K562 (cell line): ENCODE data around the gene UBE2H. TPM values are rescaled to one million over a fixed set of nuclear protein-coding genes. Genes with fewer than 3 reads are reported as not detected.

ENCODE experiments used
- CEBPZ ChIP-seq: fragments of 150-350 bp; IDR thresholded peaks from 2 replicates; pipeline ENCODE4 v1.6.1; 2014; ENCODE audit warnings: low read depth, mild to moderate bottlenecking, low read length, borderline replicate concordance
- EP400 ChIP-seq: fragments of 450-650 bp; IDR thresholded peaks from 2 replicates; pipeline ENCODE4 v1.6.1; 2017; ENCODE audit warnings: antibody characterized with exemption, mild to moderate bottlenecking, moderate library complexity
- ETV6 ChIP-seq, 3 experiments: fragments of 150-350 bp in 1 of 3; sonication (generic) in 1 of 3; formaldehyde crosslinking in 1 of 3; IDR thresholded peaks; 2 replicates each; pipeline versions ENCODE4 v1.6.1 to v1.8.0; 2014 to 2022; ENCODE audit warnings: borderline replicate concordance in 2 of 3, low read depth in 2 of 3, antibody characterized with exemption in 1 of 3, low read length in 1 of 3, mild to moderate bottlenecking in 1 of 3, missing genetic modification reagents in 1 of 3
- FOXM1 ChIP-seq, 2 experiments: fragments of 450-650 bp in 1 of 2; sonication (generic) in 1 of 2; formaldehyde crosslinking in 1 of 2; IDR thresholded peaks; 2 replicates each; pipeline versions ENCODE4 v1.6.1 to v1.9.0; 2017 to 2022; ENCODE audit warnings: low read depth in 2 of 2, mild to moderate bottlenecking in 2 of 2, missing genetic modification reagents in 1 of 2, moderate library complexity in 1 of 2
- MAFF ChIP-seq: IDR thresholded peaks from 2 replicates; pipeline ENCODE4 v1.6.1; 2012; ENCODE audit warnings: low read length, improper control_type of control experiment
- MYC ChIP-seq, 2 experiments: fragments of 250-450 bp in 1 of 2; sonication (Bioruptor Pico) in 1 of 2; IDR thresholded peaks; 2 replicates each; pipeline versions ENCODE4 v1.5.1 to v1.6.1; 2012 to 2021; ENCODE audit warnings: low read depth in 2 of 2, borderline replicate concordance in 1 of 2, improper control_type of control experiment in 1 of 2, low read length in 1 of 2, mild to moderate bottlenecking in 1 of 2, moderate library complexity in 1 of 2
- NEUROD1 ChIP-seq: fragments of 150-350 bp; IDR thresholded peaks from 2 replicates; pipeline ENCODE4 v1.6.1; 2014; ENCODE audit warnings: borderline replicate concordance, low read length, low read depth; ENCODE audit not compliant: partially characterized antibody
- PHTF2 ChIP-seq: fragments of 250-450 bp; sonication (Bioruptor Pico); IDR thresholded peaks from 2 replicates; pipeline ENCODE4 v1.5.0; 2021; ENCODE audit warnings: mild to moderate bottlenecking
- USF2 ChIP-seq: sonication (generic); formaldehyde crosslinking; IDR thresholded peaks from 2 replicates; pipeline ENCODE4 v1.5.0; 2020; ENCODE audit warnings: missing genetic modification reagents
- ZNF282 ChIP-seq: sonication (generic); formaldehyde crosslinking; IDR thresholded peaks from 2 replicates; pipeline ENCODE4 v1.8.1; 2023; ENCODE audit warnings: missing genetic modification reagents
- ZNF551 ChIP-seq: fragments of 250-450 bp; sonication (Bioruptor Pico); IDR thresholded peaks from 2 replicates; pipeline ENCODE4 v1.5.0; 2021; ENCODE audit warnings: mild to moderate bottlenecking, moderate library complexity
- ZNF75A ChIP-seq: fragments of 450-650 bp; formaldehyde crosslinking; IDR thresholded peaks from 2 replicates; pipeline ENCODE4 v1.4.0; 2020; ENCODE audit warnings: mild to moderate bottlenecking
- polyA plus RNA-seq, 8 experiments: library from polyadenylated mRNA; depleted of rRNA in 4 of 8; stranded (reverse) in 5 of 8; unstranded in 3 of 8; fragments of >200 nt; fragmentation: Nextera tagmentation in 2 of 8; fragmentation: Illumina TruSeq in 1 of 8; extraction: Ambion mirVana in 2 of 8; extraction: Trizol in 1 of 8; gene quantifications; 2 replicates each; pipeline versions ENCODE4 v1.2.1 to v1.2.3, GENCODE V29; 2011 to 2014; ENCODE audit warnings: inconsistent platforms in 1 of 8, missing spikeins in 1 of 8
- total RNA-seq, 7 experiments: library from RNA; depleted of rRNA in 6 of 7; stranded (reverse); fragments of >200 nt in 6 of 7; fragmentation: Illumina TruSeq in 2 of 7; extraction: Trizol in 2 of 7; gene quantifications; 2 replicates each; pipeline versions ENCODE4 v1.2.1 to v1.2.3, GENCODE V29; 2011 to 2021; ENCODE audit warnings: low replicate concordance in 1 of 7

The UBE2H gene
- total and polyA plus RNA-seq, 9 of the 15 experiments (the other 6 are each of a cell fraction or from before 2014, with no cell fraction given), result 6.3 to 33.0 (median 13.3) TPM

- TF ChIP-seq CEBPZ, result no peak
- 0 out of 2 replicates have a peak, but pooled peaks have one; percentile 65 for TF ChIP-seq ZNF75A (CRISPR knock-in tag)
- TF ChIP-seq ZNF282 (CRISPR knock-in tag), result no peak
- no peak; a peak in 1 of 4 replicates for TF ChIP-seq ETV6 (IDR thresholded peaks at IDR 0.05; ENCODE audit: borderline replicate concordance in 1 of 2, low read depth in 2 of 2, low read length in 1 of 2)
- no peak for TF ChIP-seq ETV6 (CRISPR knock-in tag; IDR thresholded peaks at IDR 0.05; ENCODE audit: borderline replicate concordance)
- TF ChIP-seq ZNF551, result no peak
- TF ChIP-seq FOXM1 (IDR thresholded peaks at IDR 0.05; ENCODE audit: low read depth), result no peak
- TF ChIP-seq FOXM1 (CRISPR knock-in tag; IDR thresholded peaks at IDR 0.05; ENCODE audit: low read depth), result peak; percentile 92
- TF ChIP-seq EP400, result peak; percentile 39; the same call in 1 of the 2 replicates
- TF ChIP-seq NEUROD1, result no peak
- no peak for TF ChIP-seq PHTF2 (CRISPR knock-in tag)
- TF ChIP-seq USF2, result no peak
- no peak for TF ChIP-seq MYC (IDR thresholded peaks at IDR 0.05; ENCODE audit: low read depth, low read length)
- TF ChIP-seq MYC (CRISPR knock-in tag; IDR thresholded peaks at IDR 0.05; ENCODE audit: borderline replicate concordance, low read depth), result no peak
- no peak for TF ChIP-seq MAFF
Observed at GRCh38 chr7:129952653-129953560, at the start of gene UBE2H (continued).
